ENCODE measurements around the gene TMEM213.
"Not testable (repeated sequence)": the region's sequence is repeated elsewhere in the genome, so short reads cannot be mapped to it uniquely, and the experiment has no call there.

The TMEM213 gene

GRCh38 chr7:138785587-138786437 is 12.0 kb upstream of the TMEM213 start:
- H3K79me2 ChIP-seq (ENCODE audit: insufficient read depth, low read length), result no peaks in the 10 kb centered on the region
- H3K27me3 ChIP-seq (ENCODE audit: insufficient read depth, low read length, poor library complexity), result no peaks in the 10 kb centered on the region
- H2AFZ ChIP-seq (ENCODE audit: low read depth, low read length), result no peak overlapping the region
- peaks cover 5% of the 10 kb centered on the region for H3K9me3 ChIP-seq (ENCODE audit: insufficient read depth, low read length, severe bottlenecking)
- no peak overlapping the region for H3K27ac ChIP-seq (ENCODE audit: low read length)
- H3K36me3 ChIP-seq (ENCODE audit: insufficient read depth, low read length), result no peaks in the 10 kb centered on the region
- DNase-seq (no peak), ATAC-seq (ENCODE audit: insufficient read depth, low read depth) (no peak)
- TF ChIP-seq CTCF (IDR thresholded peaks at IDR 0.05; ENCODE audit: borderline replicate concordance, extremely low read depth, low read length, poor library complexity, severe bottlenecking), result no peak
- no peak for TF ChIP-seq EZH2 (IDR thresholded peaks at IDR 0.05; ENCODE audit: borderline replicate concordance, low read depth, low read length, severe bottlenecking)
- no peaks in the 10 kb centered on the region for H3K4me1 ChIP-seq (ENCODE audit: insufficient read depth, low read length)
- no peak overlapping the region for H3K9ac ChIP-seq (ENCODE audit: low read depth, low read length)
- no peak overlapping the region for H3K4me2 ChIP-seq (ENCODE audit: insufficient read depth, low read length)
- H4K20me1 ChIP-seq (ENCODE audit: insufficient read depth, low read length), result no peaks in the 10 kb centered on the region
- no peak overlapping the region for H3K4me3 ChIP-seq (ENCODE audit: low read depth in 1 of 2, low read length in 2 of 2)

- Histone ChIP-seq H4K20me1 (ENCODE audit: insufficient read depth, low read length) (no peaks in the 10 kb centered on the region), H3K9me3 (ENCODE audit: insufficient read depth, low read length, severe bottlenecking) (no peaks in the 10 kb centered on the region), H3K4me3 (ENCODE audit: low read depth in 1 of 2, low read length in 2 of 2) (no peak overlapping the region), H3K79me2 (ENCODE audit: insufficient read depth, low read length) (no peaks in the 10 kb centered on the region), H3K27me3 (ENCODE audit: insufficient read depth, low read length, poor library complexity) (no peaks in the 10 kb centered on the region), H3K4me1 (ENCODE audit: insufficient read depth, low read length) (no peaks in the 10 kb centered on the region), H3K9ac (ENCODE audit: low read depth, low read length) (no peak overlapping the region), H3K36me3 (ENCODE audit: insufficient read depth, low read length) (no peaks in the 10 kb centered on the region), H3K4me2 (ENCODE audit: insufficient read depth, low read length) (no peak overlapping the region), H3K27ac (ENCODE audit: low read length) (no peak overlapping the region), H2AFZ (ENCODE audit: low read depth, low read length) (no peak overlapping the region)
- no peak for DNase-seq
- TF ChIP-seq EZH2 (IDR thresholded peaks at IDR 0.05; ENCODE audit: borderline replicate concordance, low read depth, low read length, severe bottlenecking) (no peak), CTCF (IDR thresholded peaks at IDR 0.05; ENCODE audit: borderline replicate concordance, extremely low read depth, low read length, poor library complexity, severe bottlenecking) (no peak)
- ATAC-seq (ENCODE audit: insufficient read depth, low read depth), result no peak
Measured at GRCh38 chr7:138796038-138796615, 1.7 kb upstream of the TMEM213 start.

- H3K4me3 ChIP-seq (ENCODE audit: low read depth in 1 of 2, low read length in 2 of 2); H4K20me1 ChIP-seq (ENCODE audit: insufficient read depth, low read length); H3K79me2 ChIP-seq (ENCODE audit: insufficient read depth, low read length); H3K9me3 ChIP-seq (ENCODE audit: insufficient read depth, low read length, severe bottlenecking); H3K27ac ChIP-seq (ENCODE audit: low read length); DNase-seq; H3K9ac ChIP-seq (ENCODE audit: low read depth, low read length); H3K4me1 ChIP-seq (ENCODE audit: insufficient read depth, low read length); ATAC-seq (ENCODE audit: insufficient read depth, low read depth); H2AFZ ChIP-seq (ENCODE audit: low read depth, low read length); H3K27me3 ChIP-seq (ENCODE audit: insufficient read depth, low read length, poor library complexity); H3K36me3 ChIP-seq (ENCODE audit: insufficient read depth, low read length); H3K4me2 ChIP-seq (ENCODE audit: insufficient read depth, low read length): not testable (repeated sequence)
Measured at GRCh38 chr7:138797046-138797445, 748 bp upstream of the TMEM213 start.

GRCh38 chr7:138798836-138799235 is 1.0 kb downstream of the TMEM213 start:
- no peak overlapping the region for H3K4me3 ChIP-seq (ENCODE audit: low read depth in 1 of 2, low read length in 2 of 2)
- no peak overlapping the region for H2AFZ ChIP-seq (ENCODE audit: low read depth, low read length)
- H3K27me3 ChIP-seq (ENCODE audit: insufficient read depth, low read length, poor library complexity), result no peaks in the 10 kb centered on the region
- no peaks in the 10 kb centered on the region for H3K4me1 ChIP-seq (ENCODE audit: insufficient read depth, low read length)
- no peak overlapping the region for H3K27ac ChIP-seq (ENCODE audit: low read length)
- H3K9me3 ChIP-seq (ENCODE audit: insufficient read depth, low read length, severe bottlenecking), result no peaks in the 10 kb centered on the region
- no peak overlapping the region for H3K4me2 ChIP-seq (ENCODE audit: insufficient read depth, low read length)
- no peaks in the 10 kb centered on the region for H3K79me2 ChIP-seq (ENCODE audit: insufficient read depth, low read length)
- no peaks in the 10 kb centered on the region for H3K36me3 ChIP-seq (ENCODE audit: insufficient read depth, low read length)
- no peaks in the 10 kb centered on the region for H4K20me1 ChIP-seq (ENCODE audit: insufficient read depth, low read length)
- H3K9ac ChIP-seq (ENCODE audit: low read depth, low read length), result no peak overlapping the region
- TF ChIP-seq CTCF (IDR thresholded peaks at IDR 0.05; ENCODE audit: borderline replicate concordance, extremely low read depth, low read length, poor library complexity, severe bottlenecking) (no peak), EZH2 (IDR thresholded peaks at IDR 0.05; ENCODE audit: borderline replicate concordance, low read depth, low read length, severe bottlenecking) (no peak)
- no peak for DNase-seq
- no peak for ATAC-seq (ENCODE audit: insufficient read depth, low read depth)

Data from DND-41 (cell line).